ENCODE measurements around the gene LSM2.

DNA sequence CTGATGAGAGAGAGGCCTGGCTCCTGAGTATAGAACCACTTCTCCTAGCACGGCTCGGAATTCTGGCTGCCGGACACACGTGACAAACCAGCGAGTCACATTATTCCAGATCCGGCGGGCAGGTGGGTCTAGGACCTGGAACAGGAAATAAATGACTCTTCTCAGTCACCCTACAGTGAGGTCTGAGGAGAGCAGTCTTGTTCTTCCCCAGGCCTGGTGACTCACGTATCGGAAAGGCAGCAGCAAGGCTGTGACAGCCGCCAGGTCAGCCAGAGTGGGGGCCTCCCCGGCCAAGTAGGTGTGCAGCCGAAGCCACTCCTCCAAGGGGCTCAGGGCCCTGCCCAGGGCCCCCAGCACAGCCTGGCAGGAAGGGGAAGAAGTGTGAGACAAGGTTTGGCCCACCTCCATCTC is 14.0 kb downstream of the LSM2 start:
- TF ChIP-seq POLR2A (IDR thresholded peaks at IDR 0.05; ENCODE audit: low read length) (no peak), CEBPB (IDR thresholded peaks at IDR 0.05) (no peak), TFCP2L1 (CRISPR knock-in tag; IDR thresholded peaks at IDR 0.05) (no peak), RAD21 (conservative IDR thresholded peaks at IDR 0.05 in 1 of 2, IDR thresholded peaks at IDR 0.05 in 1 of 2) (no peak)
- TF ChIP-seq, protein P1, sequence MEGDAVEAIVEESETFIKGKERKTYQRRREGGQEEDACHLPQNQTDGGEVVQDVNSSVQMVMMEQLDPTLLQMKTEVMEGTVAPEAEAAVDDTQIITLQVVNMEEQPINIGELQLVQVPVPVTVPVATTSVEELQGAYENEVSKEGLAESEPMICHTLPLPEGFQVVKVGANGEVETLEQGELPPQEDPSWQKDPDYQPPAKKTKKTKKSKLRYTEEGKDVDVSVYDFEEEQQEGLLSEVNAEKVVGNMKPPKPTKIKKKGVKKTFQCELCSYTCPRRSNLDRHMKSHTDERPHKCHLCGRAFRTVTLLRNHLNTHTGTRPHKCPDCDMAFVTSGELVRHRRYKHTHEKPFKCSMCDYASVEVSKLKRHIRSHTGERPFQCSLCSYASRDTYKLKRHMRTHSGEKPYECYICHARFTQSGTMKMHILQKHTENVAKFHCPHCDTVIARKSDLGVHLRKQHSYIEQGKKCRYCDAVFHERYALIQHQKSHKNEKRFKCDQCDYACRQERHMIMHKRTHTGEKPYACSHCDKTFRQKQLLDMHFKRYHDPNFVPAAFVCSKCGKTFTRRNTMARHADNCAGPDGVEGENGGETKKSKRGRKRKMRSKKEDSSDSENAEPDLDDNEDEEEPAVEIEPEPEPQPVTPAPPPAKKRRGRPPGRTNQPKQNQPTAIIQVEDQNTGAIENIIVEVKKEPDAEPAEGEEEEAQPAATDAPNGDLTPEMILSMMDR (IDR thresholded peaks at IDR 0.05), result no peak
- TF ChIP-seq, protein P2, sequence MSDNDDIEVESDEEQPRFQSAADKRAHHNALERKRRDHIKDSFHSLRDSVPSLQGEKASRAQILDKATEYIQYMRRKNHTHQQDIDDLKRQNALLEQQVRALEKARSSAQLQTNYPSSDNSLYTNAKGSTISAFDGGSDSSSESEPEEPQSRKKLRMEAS (IDR thresholded peaks at IDR 0.05), result no peak

Data from A549 (cell line).